Activated CD4-positive, alpha-beta T cell treated with anti-CD3 and anti-CD28 coated beads for 36 hours (primary cell): Measurements from ENCODE around the gene TENM3. TPM values are rescaled to one million over a fixed set of nuclear protein-coding genes. Genes with fewer than 3 reads are reported as not detected.

Source experiments
- ATAC-seq: fragments of 200-7000 bp; cut with Tn5 transposase; one replicate; pipeline ENCODE4 v1.10.0; 2021; ENCODE audit warnings: mild to moderate bottlenecking, moderate library complexity
- CTCF ChIA-PET: fragments of 350-600 bp; sonication (Branson Sonifier 250); formaldehyde crosslinking; loops from one replicate; lab custom pipeline; 2021; ENCODE audit warnings: antibody characterized with exemption; lab: Charles Lee
- POLR2A ChIA-PET: fragments of 350-600 bp; sonication (Branson Sonifier 250); formaldehyde crosslinking; loops from one replicate; lab custom pipeline; 2021; ENCODE audit warnings: antibody characterized with exemption, inconsistent platforms; lab: Charles Lee
- DNase-seq: peaks from one replicate; pipeline ENCODE4 v3.0.0-alpha.2; 2020
- H3K27ac Mint-ChIP-seq: one replicate; pipeline ENCODE4 v1.8.0; 2021; ENCODE audit warnings: mixed read lengths
- H3K27me3 Mint-ChIP-seq: one replicate; pipeline ENCODE4 v1.8.0; 2021; ENCODE audit warnings: mixed read lengths
- H3K36me3 Mint-ChIP-seq: one replicate; pipeline ENCODE4 v1.8.0; 2021; ENCODE audit warnings: low read depth, mixed read lengths
- H3K4me1 Mint-ChIP-seq: one replicate; pipeline ENCODE4 v1.8.0; 2021; ENCODE audit warnings: mixed read lengths
- H3K4me3 Mint-ChIP-seq: one replicate; pipeline ENCODE4 v1.8.0; 2021; ENCODE audit warnings: mild to moderate bottlenecking, moderate library complexity, mixed read lengths
- H3K9me3 Mint-ChIP-seq: one replicate; pipeline ENCODE4 v1.8.0; 2021; ENCODE audit warnings: low read depth, mixed read lengths
- intact Hi-C, 2 experiments: fragments of 100-400 bp; cut with DNase I in 1 of 2; cut with micrococcal nuclease in 1 of 2; formaldehyde crosslinking; loops; one replicate each; pipeline versions ENCODE4 v1.14.2 to v1.15.1; 2022 to 2024; cut with DNase I, micrococcal nuclease
- total RNA-seq, 2 experiments: library from RNA; stranded (reverse); gene quantifications; one replicate each; pipeline ENCODE4 v1.2.3, GENCODE V29; 2021

The TENM3 gene
- total RNA-seq, 2 experiments from 2014 or later, result not detected

GRCh38 chr4:182486881-182487280 lies 243.7 kb downstream of the TENM3 start:
- DNase-seq (peak; percentile 6), ATAC-seq (no peak)
- Mint-ChIP-seq H3K9me3 (no peaks in the 10 kb centered on the region), H3K4me1 (no peaks in the 10 kb centered on the region), H3K36me3 (no peaks in the 10 kb centered on the region), H3K27me3 (peaks cover 19% of the 10 kb centered on the region), H3K4me3 (no peak overlapping the region), H3K27ac (no peak overlapping the region)
- CTCF ChIA-PET, result interaction anchor here (0.6 to 1.4 kb wide), 4 partner anchors 8 to 450 kb away, joined by 3 read pairs; no protein-coding TSS in a partner anchor
- intact Hi-C loops, result loop anchor here in 1 of 2 experiments (10.0 kb wide), 1 partner anchor 438 kb away; no protein-coding TSS in a partner anchor
- POLR2A ChIA-PET, result no interaction called here

GRCh38 chr4:182488896-182489295 lies 245.7 kb downstream of the TENM3 start:
- no peak for DNase-seq
- H3K27ac Mint-ChIP-seq, result no peak overlapping the region
- peaks cover 11% of the 10 kb centered on the region for H3K4me1 Mint-ChIP-seq
- no peak for ATAC-seq
- CTCF ChIA-PET, result interaction anchor here (0.6 kb wide), 1 partner anchor 549 kb away, joined by 3 read pairs; no protein-coding TSS in a partner anchor
- POLR2A ChIA-PET, result no interaction called here
- H3K36me3 Mint-ChIP-seq, result no peaks in the 10 kb centered on the region
- intact Hi-C loops, result loop anchor here in 1 of 2 experiments (10.0 kb wide), 1 partner anchor 436 kb away; no protein-coding TSS in a partner anchor
- H3K27me3 Mint-ChIP-seq, result peaks cover 19% of the 10 kb centered on the region
- H3K4me3 Mint-ChIP-seq, result no peak overlapping the region
- H3K9me3 Mint-ChIP-seq, result no peaks in the 10 kb centered on the region

- ATAC-seq (no peak), DNase-seq (no peak)
- no peak overlapping the region for H3K27ac Mint-ChIP-seq
- no peak overlapping the region for H3K4me3 Mint-ChIP-seq
- H3K27me3 Mint-ChIP-seq, result peaks cover 17% of the 10 kb centered on the region
- H3K9me3 Mint-ChIP-seq, result no peaks in the 10 kb centered on the region
- ChIA-PET POLR2A (no interaction called here), CTCF (interaction anchor here (0.6 kb wide), 1 partner anchor 549 kb away, joined by 3 read pairs; no protein-coding TSS in a partner anchor)
- no peaks in the 10 kb centered on the region for H3K36me3 Mint-ChIP-seq
- intact Hi-C loops, result loop anchor here in 1 of 2 experiments (10.0 kb wide), 1 partner anchor 435 kb away; no protein-coding TSS in a partner anchor
- peaks cover 11% of the 10 kb centered on the region for H3K4me1 Mint-ChIP-seq
Measured at GRCh38 chr4:182489607-182490006, 246.4 kb downstream of the TENM3 start.

GRCh38 chr4:182491719-182492118 lies 248.5 kb downstream of the TENM3 start:
- intact Hi-C loops, result no loop called here
- H3K36me3 Mint-ChIP-seq, result no peaks in the 10 kb centered on the region
- DNase-seq (no peak), ATAC-seq (no peak)
- H3K27ac Mint-ChIP-seq, result no peak overlapping the region
- H3K4me3 Mint-ChIP-seq, result no peak overlapping the region
- CTCF ChIA-PET, result no interaction called here
- POLR2A ChIA-PET, result no interaction called here
- no peaks in the 10 kb centered on the region for H3K9me3 Mint-ChIP-seq
- H3K4me1 Mint-ChIP-seq, result peaks cover 11% of the 10 kb centered on the region
- peaks cover 14% of the 10 kb centered on the region for H3K27me3 Mint-ChIP-seq

GRCh38 chr4:182492423-182492822 lies 249.2 kb downstream of the TENM3 start:
- H3K4me3 Mint-ChIP-seq, result no peak overlapping the region
- intact Hi-C loops, result no loop called here
- no peak for DNase-seq
- CTCF ChIA-PET, result no interaction called here
- ATAC-seq, result no peak
- H3K4me1 Mint-ChIP-seq, result peaks cover 11% of the 10 kb centered on the region
- H3K36me3 Mint-ChIP-seq, result no peaks in the 10 kb centered on the region
- peaks cover 14% of the 10 kb centered on the region for H3K27me3 Mint-ChIP-seq
- H3K9me3 Mint-ChIP-seq, result no peaks in the 10 kb centered on the region
- H3K27ac Mint-ChIP-seq, result no peak overlapping the region
- POLR2A ChIA-PET, result no interaction called here

DNA sequence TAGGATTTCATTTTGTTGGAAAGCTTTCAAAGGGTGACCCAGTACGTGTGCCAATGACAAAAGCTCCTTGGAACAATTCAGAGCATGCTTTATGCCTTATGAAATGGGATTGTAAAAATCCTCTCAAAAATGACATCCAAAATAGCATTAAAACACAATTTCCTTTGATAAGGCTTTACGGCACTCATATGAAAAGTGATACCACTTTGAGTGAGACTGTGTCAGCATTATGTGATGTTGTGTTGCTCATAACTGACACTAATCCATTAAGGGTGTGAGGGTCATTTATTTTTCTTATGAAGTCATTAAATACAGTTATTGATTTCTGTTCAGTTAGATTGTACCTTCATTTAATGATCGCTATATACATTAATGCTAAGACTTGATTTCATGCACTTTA lies 250.2 kb downstream of the TENM3 start:
- no peaks in the 10 kb centered on the region for H3K9me3 Mint-ChIP-seq
- ATAC-seq (no peak), DNase-seq (no peak)
- POLR2A ChIA-PET, result no interaction called here
- CTCF ChIA-PET, result no interaction called here
- peaks cover 14% of the 10 kb centered on the region for H3K27me3 Mint-ChIP-seq
- intact Hi-C loops, result no loop called here
- H3K27ac Mint-ChIP-seq, result no peak overlapping the region
- H3K4me1 Mint-ChIP-seq, result peaks cover 11% of the 10 kb centered on the region
- H3K36me3 Mint-ChIP-seq, result no peaks in the 10 kb centered on the region
- H3K4me3 Mint-ChIP-seq, result no peak overlapping the region

DNA sequence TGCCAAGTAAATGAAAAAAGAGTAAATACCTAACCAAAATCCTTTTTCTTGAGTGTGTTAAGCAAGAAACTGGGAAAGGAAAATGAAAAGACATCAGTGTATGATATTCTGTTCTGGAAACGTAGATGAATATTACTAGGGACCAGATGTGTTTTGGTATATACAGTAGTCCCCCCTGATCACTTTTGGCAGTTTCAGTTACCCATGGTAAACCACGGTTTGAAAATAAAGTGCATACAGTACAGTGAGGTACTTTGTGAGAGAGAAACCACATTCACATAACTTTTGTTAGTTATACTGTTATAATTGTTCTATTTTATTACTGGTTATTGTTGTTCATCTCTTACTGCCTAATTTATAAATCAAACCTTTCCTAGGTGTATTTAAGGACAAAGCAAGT lies 250.9 kb downstream of the TENM3 start:
- CTCF ChIA-PET, result no interaction called here
- ATAC-seq, result no peak
- POLR2A ChIA-PET, result no interaction called here
- intact Hi-C loops, result no loop called here
- DNase-seq, result no peak
- Mint-ChIP-seq H3K27ac (no peak overlapping the region), H3K27me3 (peaks cover 18% of the 10 kb centered on the region), H3K4me3 (no peak overlapping the region), H3K9me3 (no peaks in the 10 kb centered on the region), H3K36me3 (no peaks in the 10 kb centered on the region), H3K4me1 (peaks cover 11% of the 10 kb centered on the region)

DNA sequence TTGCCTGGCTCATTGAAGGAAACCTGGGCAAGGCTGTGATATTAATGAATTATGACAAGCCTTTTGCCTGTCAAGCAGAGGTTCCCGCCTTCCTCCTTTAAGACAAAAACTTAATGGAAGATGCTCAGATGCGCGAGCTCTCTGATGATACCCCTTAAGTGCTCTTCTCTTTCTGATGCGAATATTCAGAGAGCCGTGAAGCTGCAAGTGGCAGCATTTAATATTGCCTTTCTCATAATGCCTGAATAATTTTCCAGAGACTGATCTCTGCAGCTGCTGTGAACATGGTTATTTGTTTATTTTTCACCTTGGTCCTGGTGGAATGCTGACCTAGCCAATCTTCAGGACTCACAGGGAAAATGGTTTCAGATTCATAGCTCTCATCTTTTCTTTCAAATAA lies 251.8 kb downstream of the TENM3 start:
- DNase-seq (no peak), ATAC-seq (no peak)
- H3K27me3 Mint-ChIP-seq, result peaks cover 15% of the 10 kb centered on the region
- H3K4me3 Mint-ChIP-seq, result no peak overlapping the region
- ChIA-PET CTCF (interaction anchor here (0.7 to 1.4 kb wide), 3 partner anchors 8 to 160 kb away, joined by 3 read pairs; no protein-coding TSS in a partner anchor), POLR2A (no interaction called here)
- peaks cover 11% of the 10 kb centered on the region for H3K4me1 Mint-ChIP-seq
- H3K9me3 Mint-ChIP-seq, result no peaks in the 10 kb centered on the region
- intact Hi-C loops, result no loop called here
- no peaks in the 10 kb centered on the region for H3K36me3 Mint-ChIP-seq
- no peak overlapping the region for H3K27ac Mint-ChIP-seq

DNA sequence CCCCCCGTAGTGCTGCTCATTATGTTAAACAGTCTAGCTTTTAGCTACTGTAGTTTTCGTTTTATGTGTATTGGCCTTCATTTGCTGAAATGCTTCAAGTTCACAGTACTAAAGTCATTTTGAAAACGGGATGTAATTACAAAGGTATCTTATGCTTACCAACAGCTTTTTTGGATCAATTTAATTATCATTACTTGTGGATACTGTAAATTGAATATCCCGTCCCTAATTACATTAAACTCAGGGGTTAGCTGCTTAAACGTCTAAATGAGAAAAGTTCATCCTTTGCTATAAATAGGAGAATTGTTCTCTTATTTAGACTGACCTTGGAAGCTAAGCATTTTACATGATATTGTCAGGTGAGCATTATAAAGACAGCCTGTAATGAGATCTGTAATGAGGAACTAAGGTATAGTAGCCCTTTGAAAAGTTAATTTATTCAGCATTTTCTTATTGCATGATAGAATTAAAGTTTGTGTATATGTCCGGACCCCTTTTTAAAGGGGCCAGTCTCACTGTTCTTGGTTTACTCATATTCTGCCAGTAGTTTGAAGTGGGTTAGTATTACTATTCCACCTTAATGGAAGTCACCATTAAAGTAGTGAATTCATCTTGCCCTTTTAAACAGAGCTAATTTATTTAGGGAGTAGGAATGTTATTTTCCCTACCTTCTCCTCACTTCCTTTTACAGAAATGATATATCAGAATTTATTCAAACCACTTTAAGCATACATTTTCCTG lies 252.6 kb downstream of the TENM3 start:
- no peak overlapping the region for H3K4me3 Mint-ChIP-seq
- intact Hi-C loops, result no loop called here
- H3K27me3 Mint-ChIP-seq, result peaks cover 8% of the 10 kb centered on the region
- DNase-seq (no peak), ATAC-seq (no peak)
- no peaks in the 10 kb centered on the region for H3K36me3 Mint-ChIP-seq
- CTCF ChIA-PET, result interaction anchor here (0.6 to 1.4 kb wide), 4 partner anchors 9 to 191 kb away, joined by 3 read pairs; no protein-coding TSS in a partner anchor
- H3K9me3 Mint-ChIP-seq, result no peaks in the 10 kb centered on the region
- peaks cover 11% of the 10 kb centered on the region for H3K4me1 Mint-ChIP-seq
- POLR2A ChIA-PET, result no interaction called here
- no peak overlapping the region for H3K27ac Mint-ChIP-seq

DNA sequence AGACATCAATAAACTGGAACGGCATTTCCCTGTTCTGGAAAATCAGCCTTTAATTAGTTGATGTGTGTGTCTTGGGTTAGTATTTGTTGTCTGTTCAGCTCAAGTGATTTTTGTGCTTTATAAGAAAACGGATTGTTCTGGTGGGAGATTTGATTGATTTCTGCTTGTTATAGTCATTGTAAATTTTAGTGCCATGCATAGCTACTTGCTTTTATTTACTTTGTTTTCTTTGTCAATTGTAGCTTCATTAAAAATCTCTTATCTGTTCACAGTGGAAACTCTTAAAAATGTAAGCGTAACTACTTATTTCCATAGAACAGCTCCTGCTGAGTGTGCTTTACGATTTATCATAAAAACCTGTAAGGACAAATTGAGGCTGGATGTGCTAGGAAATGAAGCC lies 253.2 kb downstream of the TENM3 start:
- Mint-ChIP-seq H3K36me3 (no peaks in the 10 kb centered on the region), H3K4me1 (peaks cover 11% of the 10 kb centered on the region), H3K27ac (no peak overlapping the region), H3K4me3 (no peak overlapping the region), H3K9me3 (no peaks in the 10 kb centered on the region), H3K27me3 (peaks cover 11% of the 10 kb centered on the region)
- POLR2A ChIA-PET, result interaction anchor here (0.6 kb wide), 1 partner anchor 463 kb away, joined by 3 read pairs; no protein-coding TSS in a partner anchor
- CTCF ChIA-PET, result interaction anchor here (0.6 to 0.7 kb wide), 4 partner anchors 11 to 669 kb away, joined by 3 read pairs; no protein-coding TSS in a partner anchor
- ATAC-seq (no peak), DNase-seq (no peak)
- intact Hi-C loops, result no loop called here

GRCh38 chr4:182502064-182502463 lies 258.9 kb downstream of the TENM3 start:
- Mint-ChIP-seq H3K4me1 (no peaks in the 10 kb centered on the region), H3K27me3 (peaks cover 16% of the 10 kb centered on the region), H3K4me3 (no peak overlapping the region), H3K9me3 (no peaks in the 10 kb centered on the region), H3K36me3 (no peaks in the 10 kb centered on the region), H3K27ac (no peak overlapping the region)
- ChIA-PET CTCF (no interaction called here), POLR2A (no interaction called here)
- ATAC-seq (no peak), DNase-seq (no peak)
- intact Hi-C loops, result no loop called here

DNA sequence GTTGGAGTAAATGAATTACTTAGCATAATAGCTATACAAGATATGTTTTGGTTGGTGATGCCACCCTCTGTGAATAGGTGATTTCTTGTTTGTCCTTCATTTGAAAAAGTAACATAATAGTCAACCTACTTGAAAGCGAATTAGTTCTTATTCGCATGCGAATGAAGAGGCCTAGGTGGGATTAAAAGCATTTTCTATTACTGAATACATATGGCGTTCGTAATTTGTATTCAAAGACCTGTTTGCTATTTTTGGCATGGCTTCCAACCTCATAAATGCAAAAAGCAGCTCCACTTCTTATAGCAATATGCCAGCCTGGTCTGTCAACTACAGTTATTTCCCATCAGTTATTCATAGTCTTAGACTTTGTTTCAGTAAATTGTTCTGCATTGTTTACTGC lies 261.3 kb downstream of the TENM3 start:
- ChIA-PET CTCF (no interaction called here), POLR2A (no interaction called here)
- no peak overlapping the region for H3K4me3 Mint-ChIP-seq
- ATAC-seq, result no peak
- no peaks in the 10 kb centered on the region for H3K4me1 Mint-ChIP-seq
- intact Hi-C loops, result no loop called here
- no peak for DNase-seq
- H3K27ac Mint-ChIP-seq, result no peak overlapping the region
- H3K27me3 Mint-ChIP-seq, result peaks cover 11% of the 10 kb centered on the region
- no peaks in the 10 kb centered on the region for H3K9me3 Mint-ChIP-seq
- no peaks in the 10 kb centered on the region for H3K36me3 Mint-ChIP-seq
